Thoracic aorta (tissue), 2 donors: ENCODE data around the gene NDUFS6. TPM values are rescaled to one million over a fixed set of nuclear protein-coding genes. Genes with fewer than 3 reads are reported as not detected.

ENCODE experiments used
- ATAC-seq: fragments of 150-250 bp; one replicate; pipeline ENCODE4 v1.8.0; 2017; ENCODE audit warnings: low read depth; ENCODE audit not compliant: insufficient number of reproducible peaks, low FRiP score
- DNase-seq: peaks from one replicate; pipeline ENCODE4 v3.0.0-alpha.2; 2020; ENCODE audit warnings: low spot score
- H3K27ac ChIP-seq, 2 donors: fragments of 200-600 bp; sonication (generic); 1 replicate in 1 of 2; 2 replicates in 1 of 2; pipeline ENCODE4 v1.5.1; 2016; ENCODE audit warnings: mild to moderate bottlenecking in 2 of 2, moderate library complexity in 2 of 2
- H3K27me3 ChIP-seq: fragments of 200-600 bp; sonication (generic); replicated peaks from 2 replicates; pipeline ENCODE4 v1.6.0; 2016; ENCODE audit warnings: mild to moderate bottlenecking; ENCODE audit not compliant: insufficient read depth
- H3K36me3 ChIP-seq: fragments of 200-600 bp; sonication (generic); one replicate; pipeline ENCODE4 v1.5.1; 2016
- H3K4me1 ChIP-seq, 2 donors: fragments of 200-600 bp; sonication (generic); 1 replicate in 1 of 2; 2 replicates in 1 of 2; pipeline versions ENCODE4 v1.5.1 to v1.6.0; 2016; ENCODE audit warnings: low read depth in 2 of 2, mild to moderate bottlenecking in 1 of 2; ENCODE audit not compliant: control insufficient read depth in 1 of 2
- H3K4me3 ChIP-seq: fragments of 200-600 bp; sonication (generic); 2 replicates; pipeline ENCODE4 v1.5.1; 2016; ENCODE audit warnings: mild to moderate bottlenecking
- H3K9me3 ChIP-seq: fragments of 200-600 bp; sonication (generic); 2 replicates; pipeline ENCODE4 v1.5.1; 2016
- total RNA-seq, 2 donors: library from RNA; depleted of rRNA; stranded (reverse); fragments of >200 nt; gene quantifications; one replicate each; pipeline versions ENCODE4 v1.1.0 to v1.2.3, GENCODE V29; 2016
- TF ChIP-seq, protein P1 (sequence below): fragments of 200-600 bp; sonication (generic); IDR thresholded peaks from one replicate; pipeline ENCODE4 v1.5.1; 2019; ENCODE audit warnings: antibody characterized with exemption

Gene NDUFS6
- total RNA-seq, 2 donors from 2014 or later = 25.7 to 26.5 TPM

DNA sequence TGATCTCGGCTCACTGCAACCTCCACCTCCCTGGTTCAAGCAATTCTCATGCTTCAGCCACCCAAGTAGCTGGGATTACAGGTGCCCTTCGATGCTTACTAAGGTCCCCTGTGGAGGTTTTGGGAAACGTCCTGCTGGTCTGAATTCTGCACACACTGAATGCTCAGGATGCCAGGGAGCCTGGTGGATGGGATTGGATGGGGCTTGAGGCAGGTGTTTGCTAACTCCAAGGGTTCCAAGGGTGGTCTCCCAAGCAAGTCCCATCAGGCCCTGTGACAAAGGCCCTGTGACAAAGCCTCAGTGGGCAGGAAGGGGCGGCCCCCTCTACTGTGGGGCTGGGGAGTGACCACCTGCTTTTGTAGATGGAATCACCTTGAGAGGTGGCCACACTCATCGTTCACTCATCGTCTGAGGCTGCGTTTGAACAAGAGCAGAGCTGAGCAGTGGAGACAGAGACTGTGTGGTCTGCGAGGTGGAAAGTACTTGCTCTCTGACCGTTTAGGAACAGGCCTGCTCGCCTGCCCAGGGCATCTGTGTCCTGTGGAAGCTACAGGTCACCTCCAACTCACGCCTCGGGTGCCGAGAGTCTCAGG is 41.7 kb upstream of the NDUFS6 start:
- DNase-seq (no peak), ATAC-seq (no peak)
- Histone ChIP-seq H3K4me1 (no peaks in the 10 kb centered on the region), H3K4me3 (no peak overlapping the region), H3K9me3 (no peaks in the 10 kb centered on the region), H3K36me3 (no peaks in the 10 kb centered on the region), H3K27me3 (no peaks in the 10 kb centered on the region), H3K27ac (no peak overlapping the region)
- TF ChIP-seq, protein P1, sequence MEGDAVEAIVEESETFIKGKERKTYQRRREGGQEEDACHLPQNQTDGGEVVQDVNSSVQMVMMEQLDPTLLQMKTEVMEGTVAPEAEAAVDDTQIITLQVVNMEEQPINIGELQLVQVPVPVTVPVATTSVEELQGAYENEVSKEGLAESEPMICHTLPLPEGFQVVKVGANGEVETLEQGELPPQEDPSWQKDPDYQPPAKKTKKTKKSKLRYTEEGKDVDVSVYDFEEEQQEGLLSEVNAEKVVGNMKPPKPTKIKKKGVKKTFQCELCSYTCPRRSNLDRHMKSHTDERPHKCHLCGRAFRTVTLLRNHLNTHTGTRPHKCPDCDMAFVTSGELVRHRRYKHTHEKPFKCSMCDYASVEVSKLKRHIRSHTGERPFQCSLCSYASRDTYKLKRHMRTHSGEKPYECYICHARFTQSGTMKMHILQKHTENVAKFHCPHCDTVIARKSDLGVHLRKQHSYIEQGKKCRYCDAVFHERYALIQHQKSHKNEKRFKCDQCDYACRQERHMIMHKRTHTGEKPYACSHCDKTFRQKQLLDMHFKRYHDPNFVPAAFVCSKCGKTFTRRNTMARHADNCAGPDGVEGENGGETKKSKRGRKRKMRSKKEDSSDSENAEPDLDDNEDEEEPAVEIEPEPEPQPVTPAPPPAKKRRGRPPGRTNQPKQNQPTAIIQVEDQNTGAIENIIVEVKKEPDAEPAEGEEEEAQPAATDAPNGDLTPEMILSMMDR = no peak

GRCh38 chr5:1760231-1760630 is 41.0 kb upstream of the NDUFS6 start:
- Histone ChIP-seq H3K27me3 (no peaks in the 10 kb centered on the region), H3K4me1 (no peaks in the 10 kb centered on the region), H3K4me3 (no peak overlapping the region), H3K9me3 (no peaks in the 10 kb centered on the region), H3K27ac (no peak overlapping the region), H3K36me3 (no peaks in the 10 kb centered on the region)
- ATAC-seq (no peak), DNase-seq (no peak)
- TF ChIP-seq, protein P1 = no peak

DNA sequence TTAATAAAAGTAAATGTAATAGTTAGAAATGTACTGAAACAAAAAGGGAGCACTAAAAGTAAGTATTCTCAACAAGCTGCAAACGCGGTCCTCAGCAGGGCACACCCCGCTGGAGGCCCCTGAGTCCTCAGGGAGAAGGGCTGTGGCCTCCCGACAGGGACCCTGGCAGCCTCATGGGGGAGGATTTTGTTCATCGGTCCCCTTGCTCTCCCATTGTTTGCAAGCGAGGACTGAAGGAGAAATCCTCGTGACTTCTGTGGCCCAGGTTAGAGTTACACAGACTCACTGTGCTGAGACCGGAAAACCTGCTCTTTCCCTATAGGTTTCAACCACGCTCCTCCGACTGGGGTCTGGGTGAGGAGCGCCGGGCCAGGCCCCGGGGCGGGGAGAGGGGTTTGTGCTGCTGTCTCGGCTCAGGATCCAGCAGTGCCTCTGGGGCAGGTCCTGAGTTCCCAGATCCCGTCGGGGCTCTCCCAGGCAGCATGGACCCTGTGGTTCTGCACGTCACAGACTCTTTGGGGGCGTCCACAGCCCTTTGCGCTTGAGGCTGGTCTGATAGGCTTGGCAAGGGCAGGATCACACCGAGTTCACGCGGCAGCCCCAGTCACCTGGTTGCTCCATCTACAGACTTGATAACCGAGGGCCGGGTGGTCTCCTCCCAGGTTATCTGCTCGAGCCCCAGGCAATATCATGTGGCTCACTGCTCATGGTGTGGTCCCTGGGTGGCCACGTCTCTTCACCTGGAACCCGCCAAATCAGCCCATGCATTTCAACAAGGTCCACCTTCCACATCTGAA is 40.4 kb upstream of the NDUFS6 start:
- H3K4me1 ChIP-seq = no peaks in the 10 kb centered on the region
- no peak overlapping the region for H3K27ac ChIP-seq
- DNase-seq (no peak), ATAC-seq (no peak)
- no peaks in the 10 kb centered on the region for H3K36me3 ChIP-seq
- no peak overlapping the region for H3K4me3 ChIP-seq
- TF ChIP-seq, protein P1 = no peak
- no peaks in the 10 kb centered on the region for H3K27me3 ChIP-seq
- H3K9me3 ChIP-seq = no peaks in the 10 kb centered on the region

- no peak for ATAC-seq
- no peak for DNase-seq
- Histone ChIP-seq H3K27ac (no peak overlapping the region), H3K4me3 (no peak overlapping the region), H3K36me3 (no peaks in the 10 kb centered on the region), H3K4me1 (no peaks in the 10 kb centered on the region), H3K9me3 (no peaks in the 10 kb centered on the region), H3K27me3 (no peaks in the 10 kb centered on the region)
- TF ChIP-seq, protein P1 = no peak
These were observed 39.8 kb upstream of the NDUFS6 start for GRCh38 chr5:1761453-1761755.

- TF ChIP-seq, protein P1 = no peak
- H3K4me3 ChIP-seq = no peak overlapping the region
- H3K4me1 ChIP-seq = no peaks in the 10 kb centered on the region
- no peaks in the 10 kb centered on the region for H3K9me3 ChIP-seq
- H3K27me3 ChIP-seq = no peaks in the 10 kb centered on the region
- no peaks in the 10 kb centered on the region for H3K36me3 ChIP-seq
- H3K27ac ChIP-seq = no peak overlapping the region
- DNase-seq (no peak), ATAC-seq (no peak)
These were observed 38.9 kb upstream of the NDUFS6 start for GRCh38 chr5:1762121-1762882.
